ENCODE data around the gene FAM221B. TPM values are rescaled to one million over a fixed set of nuclear protein-coding genes. Genes with fewer than 3 reads are reported as not detected.

Gene FAM221B
- polyA plus RNA-seq, 1 donor, result 0.10 TPM

GRCh38 chr9:35791297-35791921 lies 37.1 kb downstream of the FAM221B start, which contains the start of gene NPR2:
TSS of gene NPR2 (plus strand) at chr9:35791591. CDS start at chr9:35792409, 818 bp downstream.
- Histone ChIP-seq H3K9me3 (ENCODE audit: control insufficient read depth, low read depth, low read length) (no peaks in the 10 kb centered on the region), H3K27ac (ENCODE audit: low read length) (peak within 1 kb of the TSS; percentile 13), H3K4me1 (ENCODE audit: control insufficient read depth, insufficient read depth, low read length) (peaks cover 7% of the 10 kb centered on the region), H3K4me3 (ENCODE audit: low read length) (peak within 1 kb of the TSS; percentile 42), H3K27me3 (ENCODE audit: control insufficient read depth, insufficient read depth, low read length) (no peaks in the 10 kb centered on the region), H3K36me3 (ENCODE audit: control insufficient read depth, insufficient read depth, low read length) (peaks cover 9% of the 10 kb centered on the region)
- peak in 1 of 2 donors; percentile 39 for DNase-seq
- no CpG with 5 or more reads among the region's 64 CpGs for WGBS (ENCODE audit: insufficient coverage, low lambda C conversion rate)

GRCh38 chr9:35790385-35791296 lies 37.9 kb downstream of the FAM221B start:
- H3K27ac ChIP-seq (ENCODE audit: low read length), result peak overlapping the region; percentile 13
- H3K4me3 ChIP-seq (ENCODE audit: low read length), result no peak overlapping the region
- peaks cover 7% of the 10 kb centered on the region for H3K4me1 ChIP-seq (ENCODE audit: control insufficient read depth, insufficient read depth, low read length)
- H3K9me3 ChIP-seq (ENCODE audit: control insufficient read depth, low read depth, low read length), result no peaks in the 10 kb centered on the region
- peak; percentile 58 to 69 for DNase-seq
- peaks cover 9% of the 10 kb centered on the region for H3K36me3 ChIP-seq (ENCODE audit: control insufficient read depth, insufficient read depth, low read length)
- 0% methylated on average over 1 of the region's 37 CpGs for WGBS (ENCODE audit: insufficient coverage, low lambda C conversion rate)
- no peaks in the 10 kb centered on the region for H3K27me3 ChIP-seq (ENCODE audit: control insufficient read depth, insufficient read depth, low read length)

DNA sequence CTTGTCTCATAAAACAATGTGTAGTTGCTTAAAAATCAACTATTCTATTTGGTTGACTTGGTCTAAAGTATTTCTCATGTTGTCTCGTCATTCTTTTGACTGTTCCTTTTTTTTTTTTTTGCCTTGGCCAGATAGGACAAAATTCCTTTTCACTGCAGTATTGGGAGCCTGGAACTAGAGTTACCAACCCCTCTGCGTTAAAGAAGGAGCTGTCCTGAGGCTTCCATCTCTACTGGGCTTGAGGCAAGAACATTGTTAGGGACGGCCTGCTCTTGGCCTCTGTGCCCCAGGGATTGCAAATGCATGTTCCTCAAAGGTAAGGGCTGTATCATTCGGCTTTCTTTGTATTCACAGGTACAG lies 38.5 kb downstream of the FAM221B start:
- DNase-seq, result no peak
- WGBS (ENCODE audit: insufficient coverage, low lambda C conversion rate), result 50% methylated on average over 1 of the region's 4 CpGs
- no peaks in the 10 kb centered on the region for H3K27me3 ChIP-seq (ENCODE audit: control insufficient read depth, insufficient read depth, low read length)
- peaks cover 11% of the 10 kb centered on the region for H3K36me3 ChIP-seq (ENCODE audit: control insufficient read depth, insufficient read depth, low read length)
- no peak overlapping the region for H3K4me3 ChIP-seq (ENCODE audit: low read length)
- H3K9me3 ChIP-seq (ENCODE audit: control insufficient read depth, low read depth, low read length), result no peaks in the 10 kb centered on the region
- peaks cover 7% of the 10 kb centered on the region for H3K4me1 ChIP-seq (ENCODE audit: control insufficient read depth, insufficient read depth, low read length)
- H3K27ac ChIP-seq (ENCODE audit: low read length), result no peak overlapping the region

DNA sequence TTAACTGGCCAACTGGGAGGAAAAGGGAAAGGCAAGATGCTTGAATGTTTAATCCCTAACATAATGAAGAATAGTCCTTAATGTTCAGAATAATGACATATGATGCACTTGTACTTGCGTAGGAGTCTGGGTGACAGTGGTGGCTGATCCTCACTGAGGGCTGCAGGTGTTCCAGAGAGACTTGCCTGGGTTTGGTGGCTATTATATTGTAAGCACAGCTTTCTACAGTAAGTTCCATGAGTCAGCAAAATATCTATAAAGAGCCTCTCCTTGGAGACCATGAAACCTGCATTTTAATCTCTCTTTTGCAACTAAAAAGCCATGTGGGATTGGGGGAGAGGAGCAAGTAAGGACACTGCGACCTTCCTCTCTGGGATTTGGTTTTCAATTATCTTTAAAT lies 39.0 kb downstream of the FAM221B start:
- Histone ChIP-seq H3K27me3 (ENCODE audit: control insufficient read depth, insufficient read depth, low read length) (no peaks in the 10 kb centered on the region), H3K36me3 (ENCODE audit: control insufficient read depth, insufficient read depth, low read length) (peaks cover 14% of the 10 kb centered on the region), H3K9me3 (ENCODE audit: control insufficient read depth, low read depth, low read length) (no peaks in the 10 kb centered on the region), H3K4me1 (ENCODE audit: control insufficient read depth, insufficient read depth, low read length) (peaks cover 7% of the 10 kb centered on the region), H3K27ac (ENCODE audit: low read length) (no peak overlapping the region), H3K4me3 (ENCODE audit: low read length) (no peak overlapping the region)
- no peak for DNase-seq
- no CpG with 5 or more reads among the region's 2 CpGs for WGBS (ENCODE audit: insufficient coverage, low lambda C conversion rate)

- Histone ChIP-seq H3K27ac (ENCODE audit: low read length) (no peak overlapping the region), H3K9me3 (ENCODE audit: control insufficient read depth, low read depth, low read length) (no peaks in the 10 kb centered on the region), H3K36me3 (ENCODE audit: control insufficient read depth, insufficient read depth, low read length) (peaks cover 11% of the 10 kb centered on the region), H3K4me1 (ENCODE audit: control insufficient read depth, insufficient read depth, low read length) (no peaks in the 10 kb centered on the region), H3K27me3 (ENCODE audit: control insufficient read depth, insufficient read depth, low read length) (no peaks in the 10 kb centered on the region), H3K4me3 (ENCODE audit: low read length) (no peak overlapping the region)
- DNase-seq, result no peak
Observed at GRCh38 chr9:35783418-35783817, 45.1 kb downstream of the FAM221B start.

DNA sequence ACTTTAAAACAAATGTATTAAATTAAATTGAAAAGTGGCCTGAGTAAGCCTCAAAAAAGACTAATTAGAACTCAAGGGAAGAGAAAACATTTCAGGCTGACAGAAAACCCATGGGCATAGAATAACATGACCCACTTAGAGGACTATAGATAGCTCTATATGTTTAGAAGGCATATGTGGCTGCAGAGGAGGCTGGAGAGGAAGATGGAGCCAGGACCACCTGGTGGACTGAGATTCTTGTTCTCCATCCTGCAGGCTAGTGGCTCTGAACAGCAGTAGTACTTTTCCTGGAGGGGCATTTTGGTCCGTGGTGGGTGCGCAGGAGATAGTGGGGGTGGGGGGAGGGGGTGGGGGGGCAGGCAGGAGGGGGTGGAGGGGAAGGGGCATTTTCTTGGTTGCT lies 47.5 kb downstream of the FAM221B start:
- Histone ChIP-seq H3K4me3 (ENCODE audit: low read length) (no peak overlapping the region), H3K27me3 (ENCODE audit: control insufficient read depth, insufficient read depth, low read length) (no peaks in the 10 kb centered on the region), H3K4me1 (ENCODE audit: control insufficient read depth, insufficient read depth, low read length) (no peaks in the 10 kb centered on the region), H3K9me3 (ENCODE audit: control insufficient read depth, low read depth, low read length) (no peaks in the 10 kb centered on the region), H3K27ac (ENCODE audit: low read length) (no peak overlapping the region), H3K36me3 (ENCODE audit: control insufficient read depth, insufficient read depth, low read length) (peaks cover 7% of the 10 kb centered on the region)
- DNase-seq, result no peak
- WGBS (ENCODE audit: insufficient coverage, low lambda C conversion rate), result no CpG with 5 or more reads among the region's 2 CpGs

DNA sequence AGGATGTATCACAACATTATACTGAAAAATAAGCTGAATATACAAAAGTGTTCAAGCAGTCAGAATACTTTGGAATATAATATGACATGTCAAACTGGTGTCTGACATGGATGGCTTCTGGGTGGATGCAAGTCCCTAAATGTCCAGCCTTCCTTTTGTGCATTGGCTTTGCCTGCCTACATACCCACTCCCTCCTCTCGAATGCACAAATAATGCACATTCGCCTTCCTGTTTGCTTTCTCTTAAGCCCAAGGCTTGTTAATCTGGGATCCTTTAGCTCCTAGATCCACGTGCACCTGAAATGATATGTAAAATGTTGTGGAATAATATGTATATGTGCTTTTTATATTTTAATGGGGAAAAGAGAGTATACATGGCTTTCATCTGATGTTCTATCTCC lies 50.0 kb downstream of the FAM221B start:
- WGBS (ENCODE audit: insufficient coverage, low lambda C conversion rate), result no CpG with 5 or more reads among the region's 3 CpGs
- H3K27me3 ChIP-seq (ENCODE audit: control insufficient read depth, insufficient read depth, low read length), result no peaks in the 10 kb centered on the region

DNA sequence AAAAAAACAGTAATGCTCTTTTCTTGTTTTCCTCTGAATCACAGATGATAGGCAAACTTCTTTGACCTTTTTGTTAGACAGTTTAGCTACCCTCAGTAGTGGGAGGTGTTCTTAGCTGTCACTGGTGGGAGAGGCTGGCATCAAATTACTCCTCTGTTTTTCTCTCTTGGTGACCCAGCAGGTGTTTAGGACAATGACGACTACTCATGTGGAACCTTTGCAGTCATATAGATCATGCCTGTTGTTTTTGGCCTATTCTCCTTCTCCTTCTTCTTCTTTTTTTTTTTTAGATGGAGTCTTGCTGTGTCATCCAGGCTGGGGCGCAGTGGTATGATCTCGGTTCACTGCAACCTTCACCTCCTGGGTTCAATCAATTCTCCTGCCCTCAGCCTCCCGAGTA lies 52.5 kb downstream of the FAM221B start:
- Histone ChIP-seq H3K4me3 (ENCODE audit: low read length) (no peak overlapping the region), H3K9me3 (ENCODE audit: control insufficient read depth, low read depth, low read length) (no peaks in the 10 kb centered on the region), H3K36me3 (ENCODE audit: control insufficient read depth, insufficient read depth, low read length) (peaks cover 2% of the 10 kb centered on the region), H3K4me1 (ENCODE audit: control insufficient read depth, insufficient read depth, low read length) (peaks cover 20% of the 10 kb centered on the region), H3K27ac (ENCODE audit: low read length) (no peak overlapping the region), H3K27me3 (ENCODE audit: control insufficient read depth, insufficient read depth, low read length) (no peaks in the 10 kb centered on the region)
- no peak for DNase-seq
- no CpG with 5 or more reads among the region's 4 CpGs for WGBS (ENCODE audit: insufficient coverage, low lambda C conversion rate)

More for the DNA sequence above, 50.0 kb downstream of the FAM221B start:
- no peak overlapping the region for H3K27ac ChIP-seq (ENCODE audit: low read length)
- DNase-seq, result no peak
- H3K36me3 ChIP-seq (ENCODE audit: control insufficient read depth, insufficient read depth, low read length), result peaks cover 2% of the 10 kb centered on the region
- H3K4me3 ChIP-seq (ENCODE audit: low read length), result no peak overlapping the region
- H3K4me1 ChIP-seq (ENCODE audit: control insufficient read depth, insufficient read depth, low read length), result peaks cover 4% of the 10 kb centered on the region
- H3K9me3 ChIP-seq (ENCODE audit: control insufficient read depth, low read depth, low read length), result no peaks in the 10 kb centered on the region

DNA sequence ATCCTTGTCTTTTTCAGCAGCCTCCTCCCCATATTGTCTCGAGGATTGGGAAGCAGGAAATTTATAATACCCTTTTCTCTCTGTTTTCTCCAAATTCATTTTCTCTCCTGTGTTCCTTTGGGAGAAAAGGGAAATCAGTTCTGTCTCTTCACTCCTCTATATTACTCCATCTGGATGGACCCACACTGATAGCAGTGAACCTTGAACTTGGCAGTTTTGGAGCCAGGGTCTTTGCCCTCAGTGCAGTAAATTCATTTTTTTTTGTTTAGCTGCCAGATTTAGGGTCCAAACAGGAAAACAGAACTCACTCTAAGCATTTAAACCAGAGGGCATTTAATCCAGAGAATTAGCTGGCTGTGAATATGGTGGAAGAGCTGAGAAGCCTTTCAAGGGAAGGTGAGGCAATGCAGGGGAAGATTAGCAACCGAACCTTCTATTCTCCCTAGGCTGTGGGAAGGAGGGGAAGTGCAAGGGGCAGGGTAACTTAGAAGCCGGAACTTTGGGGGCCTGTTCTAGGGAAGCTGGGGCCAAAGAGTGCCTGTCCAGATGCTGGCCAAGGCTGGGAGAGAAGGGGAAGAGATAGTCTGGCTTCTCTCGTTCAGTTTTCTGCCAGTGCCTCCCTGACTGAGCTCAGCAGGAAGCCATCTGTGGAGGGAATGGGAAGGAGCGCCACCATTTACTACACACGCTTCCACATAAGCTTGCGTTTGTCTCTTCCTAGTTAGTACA lies 53.5 kb downstream of the FAM221B start:
- 100% methylated on average over 1 of the region's 7 CpGs for WGBS (ENCODE audit: insufficient coverage, low lambda C conversion rate)
- H3K27me3 ChIP-seq (ENCODE audit: control insufficient read depth, insufficient read depth, low read length), result no peaks in the 10 kb centered on the region
- no peaks in the 10 kb centered on the region for H3K36me3 ChIP-seq (ENCODE audit: control insufficient read depth, insufficient read depth, low read length)
- peaks cover 28% of the 10 kb centered on the region for H3K4me1 ChIP-seq (ENCODE audit: control insufficient read depth, insufficient read depth, low read length)
- H3K9me3 ChIP-seq (ENCODE audit: control insufficient read depth, low read depth, low read length), result no peaks in the 10 kb centered on the region
- DNase-seq, result peak in 1 of 2 donors; percentile 38
- H3K4me3 ChIP-seq (ENCODE audit: low read length), result no peak overlapping the region
- H3K27ac ChIP-seq (ENCODE audit: low read length), result peak overlapping the region; percentile 44

- H3K27ac ChIP-seq (ENCODE audit: low read length), result peak overlapping the region; percentile 77
- H3K27me3 ChIP-seq (ENCODE audit: control insufficient read depth, insufficient read depth, low read length), result no peaks in the 10 kb centered on the region
- H3K9me3 ChIP-seq (ENCODE audit: control insufficient read depth, low read depth, low read length), result no peaks in the 10 kb centered on the region
- no peak overlapping the region for H3K4me3 ChIP-seq (ENCODE audit: low read length)
- DNase-seq, result peak; percentile 89 to 92
- H3K4me1 ChIP-seq (ENCODE audit: control insufficient read depth, insufficient read depth, low read length), result peaks cover 28% of the 10 kb centered on the region
- 53% methylated on average over 2 of the region's 3 CpGs for WGBS (ENCODE audit: insufficient coverage, low lambda C conversion rate)
- no peaks in the 10 kb centered on the region for H3K36me3 ChIP-seq (ENCODE audit: control insufficient read depth, insufficient read depth, low read length)
Observed at GRCh38 chr9:35771943-35772342, 56.6 kb downstream of the FAM221B start.
